Esophagus mucosa (tissue), 1 donor: ENCODE results near the gene GSK3A. TPM values are rescaled to one million over a fixed set of nuclear protein-coding genes. Genes with fewer than 3 reads are reported as not detected.

ENCODE experiments used
- ATAC-seq: fragments of 200-7000 bp; cut with Tn5 transposase; one replicate; pipeline ENCODE4 v1.9.1; 2020
- total RNA-seq: library from RNA; stranded (reverse); gene quantifications from one replicate; pipeline ENCODE4 v1.2.4, GENCODE V29; 2023
- donor health status: DM: yes; HTN: yes; CAD: no.

GSK3A gene
- 26.4 TPM for total RNA-seq

GRCh38 chr19:42242512-42243409, at the start of gene GSK3A:
TSS of gene GSK3A (minus strand) at chr19:42242602. CDS start at chr19:42242465, 137 bp downstream.
- peak; percentile 87 for ATAC-seq

- no peak for ATAC-seq
Observed at GRCh38 chr19:42291435-42291810, 49.0 kb upstream of the GSK3A start.

- no peak for ATAC-seq
Observed at GRCh38 chr19:42290523-42291434, 48.4 kb upstream of the GSK3A start.

GRCh38 chr19:42290136-42290522, 47.7 kb upstream of the GSK3A start:
- ATAC-seq, result no peak

- no peak for ATAC-seq
Observed at GRCh38 chr19:42289556-42290041, 47.2 kb upstream of the GSK3A start.

- no peak for ATAC-seq
Observed at GRCh38 chr19:42288881-42289555, 46.6 kb upstream of the GSK3A start.

- ATAC-seq, result no peak
Observed at GRCh38 chr19:42288387-42288786, 46.0 kb upstream of the GSK3A start.

GRCh38 chr19:42287827-42288107, 45.4 kb upstream of the GSK3A start:
- ATAC-seq, result no peak

- ATAC-seq, result no peak
Observed at GRCh38 chr19:42287017-42287826, 44.8 kb upstream of the GSK3A start.

- ATAC-seq, result no peak
Observed at GRCh38 chr19:42286349-42287016, 44.1 kb upstream of the GSK3A start.

- no peak for ATAC-seq
Observed at GRCh38 chr19:42285988-42286348, 43.6 kb upstream of the GSK3A start.

- ATAC-seq, result no peak
Observed at GRCh38 chr19:42285541-42285941, 43.1 kb upstream of the GSK3A start.

- no peak for ATAC-seq
Observed at GRCh38 chr19:42284591-42285341, 42.4 kb upstream of the GSK3A start.

- ATAC-seq, result peak; percentile 48
Observed at GRCh38 chr19:42284066-42284501, 41.7 kb upstream of the GSK3A start.

GRCh38 chr19:42283188-42284065, 41.0 kb upstream of the GSK3A start:
- peak; percentile 75 for ATAC-seq

GRCh38 chr19:42282819-42283187, 40.4 kb upstream of the GSK3A start:
- ATAC-seq, result no peak

- no peak for ATAC-seq
Observed at GRCh38 chr19:42281827-42282762, 39.7 kb upstream of the GSK3A start.

GRCh38 chr19:42281146-42281826, 38.9 kb upstream of the GSK3A start:
- peak; percentile 16 for ATAC-seq
